ENCODE measurements around the gene WTIP. TPM values are rescaled to one million over a fixed set of nuclear protein-coding genes. Genes with fewer than 3 reads are reported as not detected.

The WTIP gene
- total and polyA plus RNA-seq, 2 of the 4 experiments (the other 2 are of a cell fraction): 30.3 to 48.9 TPM

GRCh38 chr19:34480491-34480890 lies 1.1 kb upstream of the WTIP start:
- peak overlapping the region; percentile 78; the same call in 1 of the 2 replicates for H2BK120ac ChIP-seq (ENCODE audit: low read depth, low read length)
- peak overlapping the region; percentile 78 for H2BK5ac ChIP-seq (ENCODE audit: low read depth, low read length, poor library complexity, severe bottlenecking)
- H3K9me1 ChIP-seq (ENCODE audit: insufficient read depth, low read length): peaks cover 24% of the 10 kb centered on the region
- H3K79me1 ChIP-seq (ENCODE audit: low read depth in 1 of 2, low read length in 2 of 2): peaks cover 0 to 38% of the 10 kb centered on the region in 2 experiments; a peak in 2 of 4 replicates
- intact Hi-C loops (cut with micrococcal nuclease) (loop anchor here (2.0 kb wide), 1 partner anchor 52 kb away; the partner anchor contains the start of gene UBA2), dilution Hi-C loops (cut with HindIII; ENCODE audit: low sequenced_read_pairs, unreplicated experiment) (no loop called here), in situ Hi-C loops (cut with MboI; ENCODE audit: low sequenced_read_pairs) (no loop called here)
- H3K23ac ChIP-seq (ENCODE audit: low read depth, low read length): peak overlapping the region; percentile 81; the same call in 1 of the 2 replicates
- peak overlapping the region; percentile 45; the same call in 1 of the 2 replicates for H2BK20ac ChIP-seq (ENCODE audit: low read depth, low read length)
- TF ChIP-seq USF2 (IDR thresholded peaks at IDR 0.05; ENCODE audit: low read depth, low read length) (no peak), POLR2A (IDR thresholded peaks at IDR 0.05; ENCODE audit: low read depth, low read length) (no peak), RCOR1 (IDR thresholded peaks at IDR 0.05; ENCODE audit: insufficient replicate concordance, low read length) (no peak), MXI1 (IDR thresholded peaks at IDR 0.05; ENCODE audit: borderline replicate concordance, low read depth, low read length) (no peak), ELK1 (IDR thresholded peaks at IDR 0.05; ENCODE audit: borderline replicate concordance, low read depth, low read length) (no peak), MAFK (IDR thresholded peaks at IDR 0.05; ENCODE audit: low read depth, low read length) (no peak), CTCF (conservative IDR thresholded peaks at IDR 0.05; ENCODE audit: low read depth, low read length) (no peak), BHLHE40 (IDR thresholded peaks at IDR 0.05; ENCODE audit: low read depth, low read length) (no peak), FOS (IDR thresholded peaks at IDR 0.05; ENCODE audit: low read depth, low read length) (no peak), MAZ (IDR thresholded peaks at IDR 0.05; ENCODE audit: borderline replicate concordance, low read depth, low read length) (no peak), NFE2L2 (IDR thresholded peaks at IDR 0.05; ENCODE audit: low read depth, low read length) (no peak), RAD21 (IDR thresholded peaks at IDR 0.05; ENCODE audit: low read length) (no peak), CEBPB (IDR thresholded peaks at IDR 0.05; ENCODE audit: low read depth, low read length) (no peak), SMC3 (IDR thresholded peaks at IDR 0.05; ENCODE audit: low read depth, low read length) (no peak), RFX5 (IDR thresholded peaks at IDR 0.05; ENCODE audit: low read depth, low read length) (no peak), CHD1 (IDR thresholded peaks at IDR 0.05; ENCODE audit: low read depth, low read length) (no peak)
- BruUV-seq (replicated peaks): no TSS peak
- no peak overlapping the region for H3K27ac ChIP-seq (ENCODE audit: insufficient read depth, low read length)
- peak overlapping the region; percentile 75 for H3K4ac ChIP-seq (ENCODE audit: low read depth, low read length)
- no peak overlapping the region for H3K4me2 ChIP-seq (ENCODE audit: low read depth, low read length)
- peak overlapping the region; percentile 91 to 94; a peak in 3 of 4 replicates for H4K8ac ChIP-seq (ENCODE audit: low read depth in 2 of 2, low read length in 2 of 2)
- H4K20me1 ChIP-seq (ENCODE audit: insufficient read depth, low read length): peaks cover 31% of the 10 kb centered on the region
- H3K4me3 ChIP-seq (ENCODE audit: insufficient read depth, low read depth, low read length): no peak overlapping the region
- H4K5ac ChIP-seq (ENCODE audit: low read depth, low read length): peak overlapping the region; percentile 70
- ChIA-PET POLR2A (ENCODE audit: unreplicated experiment) (no interaction called here), CTCF (no interaction called here)
- H2AFZ ChIP-seq (replicated peaks; ENCODE audit: low read length, poor library complexity): peak overlapping the region; percentile 98
- peak overlapping the region; percentile 89 for H4K91ac ChIP-seq (ENCODE audit: insufficient read depth, low read depth, low read length)
- no peak overlapping the region; the same call in 1 of the 2 replicates for H3K18ac ChIP-seq (ENCODE audit: low read depth, low read length)
- no peaks in the 10 kb centered on the region for H3K27me3 ChIP-seq (ENCODE audit: control insufficient read depth, insufficient read depth, low read length)
- ATAC-seq (ENCODE audit: low read depth) (no peak), DNase-seq (no peak)
- peak overlapping the region; percentile 19; the same call in 2 of the 3 replicates for H2BK15ac ChIP-seq (ENCODE audit: low read depth, low read length)
- H2AK5ac ChIP-seq (ENCODE audit: low read depth, low read length): peak overlapping the region; percentile 74
- peak overlapping the region; percentile 95 for H2AK9ac ChIP-seq (replicated peaks; ENCODE audit: low read depth, low read length, poor library complexity)
- H3K56ac ChIP-seq (ENCODE audit: extremely low read depth, insufficient read depth, low read length): no peak overlapping the region
- H3K14ac ChIP-seq (replicated peaks; ENCODE audit: low read depth, low read length): 0 out of 2 replicates have a peak overlapping the region, but pooled peaks have one; percentile 15
- no peaks in the 10 kb centered on the region for H3K9me3 ChIP-seq (ENCODE audit: control insufficient read depth, insufficient read depth, low read length)
- H3K9ac ChIP-seq (ENCODE audit: low read depth, low read length): no peak overlapping the region
- peaks cover 16% of the 10 kb centered on the region for H3K4me1 ChIP-seq (ENCODE audit: control insufficient read depth, insufficient read depth, low read length)
- 100% methylated on average over 5 of the region's 19 CpGs; no CpG with 5 or more reads in 1 of the 2 experiments for WGBS, 2 experiments (ENCODE audit: extremely low coverage in 2 of 2, insufficient read length in 1 of 2)
- H3K36me3 ChIP-seq (ENCODE audit: control insufficient read depth, insufficient read depth, low read length): 0 out of 2 replicates have a peak, but pooled peaks cover 4% of the 10 kb centered on the region
